Stimulated activated naive B cell treated with anti-CD40 and anti-IgM and Interleukin-4, amounts not matched to agents 10 μg/mL and 1 μg/mL and 100 μg/mL, for 72 hours (primary cell): ENCODE results near the gene ARL15.

Source experiments
- ATAC-seq, 2 donors: fragments of 150-1000 bp; cut with Tn5 transposase; replicated peaks; 2 replicates each; pipeline ENCODE4 v1.10.0; 2021; ENCODE audit warnings: moderate library complexity in 1 of 2
- DNase-seq: peaks from one replicate; pipeline ENCODE4 v3.0.0; 2021
- H3K27ac Mint-ChIP-seq: one replicate; pipeline ENCODE4 v1.8.0; 2022; ENCODE audit warnings: mild to moderate bottlenecking, mixed read lengths
- H3K27me3 Mint-ChIP-seq, 2 donors: one replicate each; pipeline ENCODE4 v1.8.0; 2022; ENCODE audit warnings: mixed read lengths in 2 of 2
- H3K36me3 Mint-ChIP-seq, 2 donors: one replicate each; pipeline ENCODE4 v1.8.0; 2022; ENCODE audit warnings: mixed read lengths in 2 of 2, mild to moderate bottlenecking in 1 of 2
- H3K4me1 Mint-ChIP-seq, 2 donors: one replicate each; pipeline ENCODE4 v1.8.0; 2022; ENCODE audit warnings: mixed read lengths in 2 of 2, mild to moderate bottlenecking in 1 of 2
- H3K4me3 Mint-ChIP-seq, 2 donors: one replicate each; pipeline ENCODE4 v1.8.0; 2022; ENCODE audit warnings: mild to moderate bottlenecking in 2 of 2, mixed read lengths in 2 of 2, moderate library complexity in 1 of 2
- H3K9me3 Mint-ChIP-seq, 2 donors: one replicate each; pipeline ENCODE4 v1.8.0; 2022; ENCODE audit warnings: mixed read lengths in 2 of 2, mild to moderate bottlenecking in 1 of 2

ARL15 gene

GRCh38 chr5:54229041-54229780 lies 81.2 kb downstream of the ARL15 start:
- Mint-ChIP-seq H3K36me3 (peaks cover 6 to 15% of the 10 kb centered on the region in 2 donors), H3K4me3 (peak overlapping the region in 1 of 2 donors; percentile 17), H3K4me1 (peaks cover 31 to 38% of the 10 kb centered on the region in 2 donors), H3K27me3 (no peaks in the 10 kb centered on the region), H3K9me3 (peaks cover 4 to 11% of the 10 kb centered on the region in 2 donors), H3K27ac (no peak overlapping the region)
- peak; percentile 80 to 82 for ATAC-seq
- DNase-seq: peak; percentile 36

- ATAC-seq: no peak
- no peak overlapping the region for H3K27ac Mint-ChIP-seq
- no peak overlapping the region for H3K4me3 Mint-ChIP-seq
- H3K4me1 Mint-ChIP-seq: peaks cover 35 to 38% of the 10 kb centered on the region in 2 donors
- peaks cover 6 to 18% of the 10 kb centered on the region in 2 donors for H3K36me3 Mint-ChIP-seq
- no peaks in the 10 kb centered on the region for H3K27me3 Mint-ChIP-seq
- peaks cover 4 to 11% of the 10 kb centered on the region in 2 donors for H3K9me3 Mint-ChIP-seq
- DNase-seq: no peak
These were observed 82.6 kb downstream of the ARL15 start for GRCh38 chr5:54227759-54228158.

- Mint-ChIP-seq H3K4me3 (no peak overlapping the region), H3K27ac (no peak overlapping the region), H3K36me3 (peaks cover 6 to 18% of the 10 kb centered on the region in 2 donors), H3K4me1 (peaks cover 34 to 38% of the 10 kb centered on the region in 2 donors), H3K9me3 (peaks cover 4 to 11% of the 10 kb centered on the region in 2 donors), H3K27me3 (no peaks in the 10 kb centered on the region)
- ATAC-seq (no peak), DNase-seq (no peak)
These were observed 83.3 kb downstream of the ARL15 start for GRCh38 chr5:54227109-54227508.

GRCh38 chr5:54226215-54226614 lies 84.2 kb downstream of the ARL15 start:
- H3K27ac Mint-ChIP-seq: no peak overlapping the region
- DNase-seq (no peak), ATAC-seq (no peak)
- H3K4me3 Mint-ChIP-seq: no peak overlapping the region
- peaks cover 6 to 18% of the 10 kb centered on the region in 2 donors for H3K36me3 Mint-ChIP-seq
- H3K9me3 Mint-ChIP-seq: peaks cover 4 to 11% of the 10 kb centered on the region in 2 donors
- H3K27me3 Mint-ChIP-seq: no peaks in the 10 kb centered on the region
- H3K4me1 Mint-ChIP-seq: peaks cover 30 to 36% of the 10 kb centered on the region in 2 donors

GRCh38 chr5:54224103-54224826 lies 86.1 kb downstream of the ARL15 start:
- DNase-seq (no peak), ATAC-seq (no peak)
- Mint-ChIP-seq H3K4me3 (no peak overlapping the region), H3K27ac (peak overlapping the region; percentile 63), H3K4me1 (peaks cover 30 to 31% of the 10 kb centered on the region in 2 donors), H3K9me3 (peaks cover 4 to 11% of the 10 kb centered on the region in 2 donors), H3K36me3 (peaks cover 6 to 18% of the 10 kb centered on the region in 2 donors), H3K27me3 (no peaks in the 10 kb centered on the region)

GRCh38 chr5:54222336-54222735 lies 88.0 kb downstream of the ARL15 start:
- H3K36me3 Mint-ChIP-seq: peaks cover 6 to 18% of the 10 kb centered on the region in 2 donors
- H3K27ac Mint-ChIP-seq: no peak overlapping the region
- H3K4me3 Mint-ChIP-seq: no peak overlapping the region
- DNase-seq (no peak), ATAC-seq (no peak)
- peaks cover 4 to 11% of the 10 kb centered on the region in 2 donors for H3K9me3 Mint-ChIP-seq
- H3K4me1 Mint-ChIP-seq: peaks cover 23 to 24% of the 10 kb centered on the region in 2 donors
- H3K27me3 Mint-ChIP-seq: no peaks in the 10 kb centered on the region

- peaks cover 2 to 9% of the 10 kb centered on the region in 2 donors for H3K9me3 Mint-ChIP-seq
- peaks cover 6 to 16% of the 10 kb centered on the region in 2 donors for H3K36me3 Mint-ChIP-seq
- no peaks in the 10 kb centered on the region for H3K27me3 Mint-ChIP-seq
- H3K4me3 Mint-ChIP-seq: no peak overlapping the region
- DNase-seq (no peak), ATAC-seq (no peak)
- H3K4me1 Mint-ChIP-seq: peaks cover 14 to 19% of the 10 kb centered on the region in 2 donors
- H3K27ac Mint-ChIP-seq: no peak overlapping the region
These were observed 89.2 kb downstream of the ARL15 start for GRCh38 chr5:54221135-54221534.

- H3K27me3 Mint-ChIP-seq: no peaks in the 10 kb centered on the region
- peaks cover 7 to 13% of the 10 kb centered on the region in 2 donors for H3K4me1 Mint-ChIP-seq
- peaks cover 2 to 9% of the 10 kb centered on the region in 2 donors for H3K36me3 Mint-ChIP-seq
- no peak overlapping the region for H3K4me3 Mint-ChIP-seq
- DNase-seq (no peak), ATAC-seq (no peak)
- H3K27ac Mint-ChIP-seq: no peak overlapping the region
- H3K9me3 Mint-ChIP-seq: peaks cover 0 to 4% of the 10 kb centered on the region in 2 donors
These were observed 89.9 kb downstream of the ARL15 start for GRCh38 chr5:54220230-54221040.

- no peaks in the 10 kb centered on the region for H3K36me3 Mint-ChIP-seq
- peak; percentile 60 to 71 for ATAC-seq
- no peak overlapping the region for H3K4me3 Mint-ChIP-seq
- H3K27ac Mint-ChIP-seq: no peak overlapping the region
- H3K9me3 Mint-ChIP-seq: no peaks in the 10 kb centered on the region
- H3K4me1 Mint-ChIP-seq: peaks cover 5 to 11% of the 10 kb centered on the region in 2 donors
- DNase-seq: peak; percentile 6
- H3K27me3 Mint-ChIP-seq: no peaks in the 10 kb centered on the region
These were observed 92.4 kb downstream of the ARL15 start for GRCh38 chr5:54217826-54218503.

- ATAC-seq (no peak), DNase-seq (no peak)
- H3K36me3 Mint-ChIP-seq: no peaks in the 10 kb centered on the region
- H3K27me3 Mint-ChIP-seq: no peaks in the 10 kb centered on the region
- peaks cover 15 to 16% of the 10 kb centered on the region in 2 donors for H3K4me1 Mint-ChIP-seq
- no peak overlapping the region for H3K27ac Mint-ChIP-seq
- no peaks in the 10 kb centered on the region for H3K9me3 Mint-ChIP-seq
- no peak overlapping the region for H3K4me3 Mint-ChIP-seq
These were observed 95.1 kb downstream of the ARL15 start for GRCh38 chr5:54215233-54215736.

GRCh38 chr5:54214722-54215121 lies 95.7 kb downstream of the ARL15 start:
- Mint-ChIP-seq H3K36me3 (no peaks in the 10 kb centered on the region), H3K4me1 (peaks cover 15 to 16% of the 10 kb centered on the region in 2 donors), H3K4me3 (no peak overlapping the region), H3K27ac (no peak overlapping the region), H3K27me3 (no peaks in the 10 kb centered on the region), H3K9me3 (no peaks in the 10 kb centered on the region)
- ATAC-seq (no peak), DNase-seq (no peak)

- H3K9me3 Mint-ChIP-seq: no peaks in the 10 kb centered on the region
- ATAC-seq: peak in 1 of 2 donors; percentile 43
- no peak for DNase-seq
- H3K27me3 Mint-ChIP-seq: no peaks in the 10 kb centered on the region
- H3K4me3 Mint-ChIP-seq: no peak overlapping the region
- H3K27ac Mint-ChIP-seq: no peak overlapping the region
- peaks cover 18 to 33% of the 10 kb centered on the region in 2 donors for H3K4me1 Mint-ChIP-seq
- H3K36me3 Mint-ChIP-seq: no peaks in the 10 kb centered on the region
These were observed 98.0 kb downstream of the ARL15 start for GRCh38 chr5:54212331-54212730.

- peaks cover 22 to 37% of the 10 kb centered on the region in 2 donors for H3K4me1 Mint-ChIP-seq
- no peaks in the 10 kb centered on the region for H3K27me3 Mint-ChIP-seq
- DNase-seq: no peak
- no peak overlapping the region for H3K4me3 Mint-ChIP-seq
- no peak overlapping the region for H3K27ac Mint-ChIP-seq
- H3K36me3 Mint-ChIP-seq: no peaks in the 10 kb centered on the region
- peak in 1 of 2 donors; percentile 31 for ATAC-seq
- no peaks in the 10 kb centered on the region for H3K9me3 Mint-ChIP-seq
These were observed 98.5 kb downstream of the ARL15 start for GRCh38 chr5:54211912-54212311.
